COLO829 (cell line): ENCODE data around the gene NUP93.
"Not testable (repeated sequence)": the region's sequence is repeated elsewhere in the genome, so short reads cannot be mapped to it uniquely, and the experiment has no call there.

ENCODE experiments used
- DNase-seq: peaks from one replicate; pipeline ENCODE4 v3.0.0; 2012; ENCODE audit warnings: low spot score

The NUP93 gene

GRCh38 chr16:56709443-56710040 lies 20.4 kb upstream of the NUP93 start:
- no peak for DNase-seq

- no peak for DNase-seq
These were observed 19.7 kb upstream of the NUP93 start for GRCh38 chr16:56710181-56710737.

- no peak for DNase-seq
These were observed 18.1 kb upstream of the NUP93 start for GRCh38 chr16:56711862-56712261.

DNA sequence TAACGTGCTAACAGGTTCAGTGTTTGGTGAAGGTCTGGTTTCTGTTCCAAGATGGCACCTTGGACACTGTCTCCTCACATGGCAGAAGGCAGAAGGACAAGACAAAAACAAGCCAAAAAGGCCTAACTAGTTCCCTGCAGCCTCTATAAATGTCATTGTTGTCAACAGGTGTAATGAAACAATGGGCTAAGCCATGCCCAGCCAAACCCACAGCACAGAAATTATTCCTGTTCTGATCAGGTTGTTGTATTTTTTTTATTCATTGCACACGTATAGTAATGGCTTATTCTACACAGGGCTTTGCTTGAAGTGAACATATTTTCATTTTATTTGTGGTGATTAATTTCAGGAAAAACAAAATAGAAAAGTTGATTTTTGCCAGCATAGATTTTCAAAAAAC lies 16.1 kb upstream of the NUP93 start:
- DNase-seq = no peak

- DNase-seq = no peak
These were observed 14.8 kb upstream of the NUP93 start for GRCh38 chr16:56715126-56715525.

DNA sequence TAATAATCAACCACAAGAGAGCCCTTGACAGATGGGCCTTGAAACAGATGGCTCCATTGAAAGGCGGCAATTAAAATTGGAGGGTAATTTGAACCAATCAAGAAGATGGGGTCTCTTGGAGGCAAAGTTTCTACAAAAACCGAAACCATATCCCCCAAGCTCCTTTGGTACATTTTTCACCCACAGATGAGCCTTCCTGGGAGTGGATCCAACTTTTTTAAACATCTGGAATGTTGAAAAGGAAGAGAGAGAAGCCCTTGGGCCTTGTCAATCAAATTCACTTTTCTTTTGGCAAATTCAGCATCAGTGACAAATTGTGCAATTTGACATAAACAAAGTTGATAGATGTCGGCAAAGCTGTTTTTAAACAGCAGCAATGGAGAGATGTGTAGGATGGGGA lies 13.2 kb upstream of the NUP93 start:
- no peak for DNase-seq

DNA sequence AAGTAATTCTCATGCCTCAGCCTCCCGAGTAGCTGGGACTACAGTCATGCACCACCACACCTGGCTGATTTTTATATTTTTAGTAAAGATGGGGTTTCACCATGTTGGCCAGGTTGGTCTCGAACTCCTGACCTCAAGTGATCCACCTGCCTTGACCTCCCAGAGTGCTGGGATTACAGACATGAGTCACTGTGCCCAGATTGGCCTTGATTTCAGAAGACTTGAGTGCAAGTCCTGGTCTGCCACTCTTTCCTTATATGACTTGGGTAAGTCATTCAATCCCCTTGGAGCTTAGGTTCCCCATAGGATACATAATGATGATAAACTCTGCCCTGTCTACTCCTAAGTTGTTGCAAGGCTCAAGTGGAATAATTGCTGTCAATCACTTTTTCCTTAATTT lies 12.4 kb upstream of the NUP93 start:
- DNase-seq = not testable (repeated sequence)

DNA sequence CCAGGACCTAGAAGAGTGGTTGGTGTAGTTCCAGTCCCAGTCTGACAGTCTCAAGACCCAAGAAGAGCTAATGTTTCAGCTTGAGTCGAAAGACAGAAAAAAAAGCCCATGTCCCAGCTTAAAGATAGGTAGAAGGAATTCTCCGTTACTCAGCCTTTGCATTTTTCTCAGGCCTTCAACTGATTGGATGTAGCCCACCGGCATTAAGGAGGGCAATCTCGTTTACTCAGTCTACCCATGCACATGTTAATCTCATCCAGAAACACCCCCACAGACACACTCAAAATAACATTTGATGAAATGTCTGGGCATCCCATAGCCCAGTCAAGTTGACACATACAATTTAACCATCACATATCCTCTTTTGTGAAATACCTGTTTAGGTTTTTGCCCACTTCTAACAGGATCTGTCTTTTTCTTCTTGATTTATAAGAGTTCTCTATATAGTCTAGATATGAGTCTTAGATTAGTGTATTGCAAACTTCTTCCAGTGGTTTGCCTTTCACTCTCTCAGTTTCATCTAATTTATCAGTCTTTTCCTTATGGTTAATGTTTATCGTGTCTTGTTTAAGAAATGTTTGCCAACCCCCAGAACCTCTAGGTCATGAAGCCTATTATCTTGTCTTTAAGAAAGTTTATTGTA lies 7.6 kb upstream of the NUP93 start:
- DNase-seq = no peak

DNA sequence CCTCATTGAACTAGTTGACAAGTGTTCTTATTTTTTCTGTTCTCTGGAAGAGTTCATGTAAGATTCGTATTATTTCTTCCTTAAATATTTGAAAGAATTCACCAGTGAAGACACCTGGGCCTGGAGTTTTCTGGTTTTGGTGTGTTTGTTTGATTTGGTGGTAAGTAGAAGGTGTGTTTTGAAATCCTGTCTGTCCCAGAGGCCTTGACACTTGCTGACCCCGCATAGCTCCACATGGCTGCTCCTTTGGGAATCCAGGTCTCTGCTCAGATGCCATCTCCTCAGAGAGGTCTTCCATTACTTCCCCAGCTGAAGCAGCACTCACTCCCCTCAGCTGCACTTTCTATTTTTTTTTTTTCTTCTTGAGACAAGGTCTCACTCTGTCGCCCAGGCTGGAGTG lies 5.7 kb upstream of the NUP93 start:
- DNase-seq = no peak

GRCh38 chr16:56726283-56726682 lies 3.6 kb upstream of the NUP93 start:
- DNase-seq = no peak

DNA sequence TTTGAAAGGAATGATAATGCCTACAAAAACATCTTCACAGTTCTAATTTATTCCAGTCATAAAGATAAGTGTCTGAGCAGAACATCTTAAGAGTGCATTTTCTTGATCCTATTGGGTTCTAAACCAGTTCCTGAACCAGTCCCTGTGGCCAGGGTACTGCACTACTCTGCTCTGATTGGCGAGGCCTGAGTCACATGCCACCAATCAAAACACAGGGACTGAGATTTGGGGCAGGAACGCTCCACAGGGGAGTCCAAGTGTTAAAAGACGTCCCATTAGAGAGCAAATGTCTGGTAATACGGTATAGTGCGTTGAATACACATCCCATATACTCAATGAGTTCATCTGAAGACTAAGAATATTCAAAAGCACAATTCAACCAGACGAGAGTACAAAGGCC lies 3.0 kb upstream of the NUP93 start:
- no peak for DNase-seq

DNA sequence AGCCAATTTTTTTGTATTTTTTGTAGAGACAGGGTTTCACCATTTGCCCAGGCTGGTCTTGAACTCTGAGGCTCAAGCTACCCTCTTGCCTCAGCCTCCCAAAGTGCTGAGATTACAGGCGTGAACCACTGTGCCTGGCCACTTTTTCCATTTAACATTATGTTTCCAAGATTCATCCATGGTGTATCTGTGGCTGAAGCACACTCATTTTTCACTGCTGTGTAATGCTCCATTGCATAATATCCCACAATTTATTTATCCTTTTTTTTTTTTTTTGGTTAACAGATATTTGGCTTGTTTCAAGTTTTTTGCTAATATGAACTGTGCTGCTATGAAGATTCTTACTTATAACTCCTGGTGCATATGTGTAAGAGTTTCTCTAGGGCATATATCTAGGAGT lies 1.9 kb upstream of the NUP93 start:
- no peak for DNase-seq

DNA sequence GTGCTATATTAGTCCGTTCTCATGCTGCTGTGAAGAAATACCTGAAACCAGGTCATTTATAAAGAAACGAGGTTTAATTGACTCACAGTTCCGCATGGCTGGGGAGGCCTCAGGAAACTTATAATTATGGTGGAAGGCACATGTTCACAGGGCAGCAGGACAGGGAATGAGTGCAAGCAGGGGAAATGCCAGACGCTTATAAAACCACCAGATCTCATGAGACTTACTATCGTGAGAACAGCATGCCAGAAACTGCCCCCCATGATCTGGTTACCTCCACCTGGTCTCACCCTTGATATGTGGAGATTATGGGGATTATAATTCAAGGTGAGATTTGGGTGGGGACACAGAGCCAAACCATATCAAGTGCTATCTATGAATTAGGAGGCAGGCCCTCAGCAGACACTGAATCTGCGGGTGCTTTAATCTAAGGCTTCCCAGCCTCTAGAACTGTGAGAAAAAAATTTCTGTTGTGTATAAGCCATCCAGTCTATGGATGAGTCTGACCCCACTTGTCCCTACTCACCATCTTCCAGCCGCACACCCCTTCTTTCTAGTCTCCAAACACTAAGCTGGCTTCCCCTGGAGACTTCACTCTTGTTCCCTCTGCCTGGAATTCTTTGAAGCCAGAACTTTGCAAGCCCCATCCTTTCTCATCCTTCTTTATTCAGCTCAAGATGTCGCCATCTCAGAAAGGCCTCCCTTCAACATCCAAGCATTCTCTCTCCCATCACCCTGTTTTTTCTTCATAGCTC lies 772 bp upstream of the NUP93 start:
- DNase-seq = no peak

DNA sequence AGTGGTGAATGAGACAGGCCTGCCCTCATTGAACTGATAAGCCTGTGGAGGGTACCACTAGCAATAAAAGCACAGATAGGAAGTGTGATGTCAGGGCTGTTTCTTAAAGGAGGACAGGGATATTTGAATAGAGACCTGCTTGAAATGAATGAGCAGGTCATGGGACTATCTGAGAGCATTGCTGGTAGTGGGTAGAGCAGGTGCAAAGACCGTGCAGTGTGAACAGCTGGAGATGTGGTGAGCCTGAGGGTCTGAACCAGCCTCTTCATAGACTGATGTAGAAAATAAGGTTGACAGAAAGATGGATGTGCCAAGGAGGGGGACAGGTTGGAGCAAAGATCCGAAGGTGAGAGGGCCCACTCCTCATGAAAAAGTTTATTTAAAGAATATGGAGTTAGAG lies 2.4 kb downstream of the NUP93 start:
- no peak for DNase-seq

- DNase-seq = no peak
These were observed 2.9 kb downstream of the NUP93 start for GRCh38 chr16:56732832-56733231.

GRCh38 chr16:56734429-56734828 lies 4.5 kb downstream of the NUP93 start:
- DNase-seq = no peak

- DNase-seq = no peak
These were observed 6.5 kb downstream of the NUP93 start for GRCh38 chr16:56736476-56736875.

DNA sequence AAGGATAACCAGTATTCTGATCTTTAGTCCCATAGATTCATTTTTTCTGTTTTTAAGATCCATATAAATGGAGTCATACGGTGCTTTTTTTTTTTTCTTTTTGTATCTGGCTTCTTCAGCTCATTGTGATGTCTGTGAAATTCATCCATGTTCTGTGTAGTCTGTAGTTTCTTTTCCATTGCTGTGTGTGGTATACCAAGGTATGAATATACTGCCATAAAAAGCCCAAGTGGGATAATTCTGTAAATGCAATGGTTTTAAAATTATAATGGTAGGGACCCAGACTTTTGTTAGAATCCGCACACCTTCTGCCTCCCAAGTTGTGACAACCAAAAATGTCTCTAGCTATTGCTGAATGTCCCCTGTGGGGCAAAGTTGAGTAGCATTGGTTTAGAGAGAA lies 7.6 kb downstream of the NUP93 start:
- DNase-seq = no peak

DNA sequence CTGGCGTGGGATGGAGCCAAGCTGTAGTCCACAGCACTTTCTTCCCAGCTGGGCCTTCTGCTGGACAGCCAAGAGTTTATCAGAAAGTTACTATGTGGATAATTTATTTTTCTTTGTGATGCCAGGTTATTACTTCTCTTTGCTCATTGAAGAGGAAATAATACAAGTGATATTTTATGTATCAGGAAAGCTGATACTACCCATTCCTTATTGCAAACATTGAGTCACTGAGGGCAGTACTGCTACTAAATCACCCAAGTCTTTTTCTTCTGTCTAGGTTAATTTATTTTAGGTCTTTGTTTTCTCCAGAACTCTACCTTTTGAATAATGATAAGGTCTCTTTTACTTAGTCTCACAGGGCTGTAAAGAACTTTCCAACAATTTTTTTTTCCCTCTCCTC lies 8.3 kb downstream of the NUP93 start:
- no peak for DNase-seq

DNA sequence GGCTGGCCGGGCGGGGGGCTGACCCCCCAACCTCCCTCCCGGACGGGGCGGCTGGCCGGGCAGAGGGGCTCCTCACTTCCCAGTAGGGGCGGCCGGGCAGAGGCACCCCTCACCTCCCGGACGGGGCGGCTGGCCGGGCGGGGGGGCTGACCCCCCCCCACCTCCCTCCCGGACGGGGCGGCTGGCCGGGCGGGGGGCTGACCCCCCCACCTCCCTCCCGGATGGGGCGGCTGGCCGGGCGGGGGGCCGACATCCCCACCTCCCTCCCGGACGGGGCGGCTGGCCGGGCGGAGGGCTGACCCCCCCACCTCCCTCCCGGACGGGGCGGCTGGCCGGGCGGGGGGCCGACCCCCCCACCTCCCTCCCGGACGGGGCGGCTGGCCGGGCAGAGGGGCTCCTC lies 9.4 kb downstream of the NUP93 start:
- DNase-seq = not testable (repeated sequence)

DNA sequence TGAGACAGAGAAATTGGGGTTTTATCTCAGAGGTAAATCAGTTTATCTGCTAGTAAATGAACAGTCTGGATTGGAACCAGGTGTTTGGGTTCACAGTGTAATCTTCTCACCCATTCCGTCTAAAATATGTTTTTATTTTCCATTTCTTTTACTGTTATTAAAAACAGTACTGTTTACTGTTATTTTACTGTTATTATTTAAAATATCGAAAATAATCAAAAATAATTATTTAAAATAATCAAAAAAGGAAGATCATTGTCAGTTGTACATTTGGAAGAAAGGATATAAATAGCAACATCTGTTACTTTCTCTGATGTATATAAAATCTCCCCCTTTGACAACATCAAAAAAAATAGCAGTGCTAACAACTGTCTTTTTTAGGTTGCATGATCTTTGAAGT lies 11.5 kb downstream of the NUP93 start:
- no peak for DNase-seq

DNA sequence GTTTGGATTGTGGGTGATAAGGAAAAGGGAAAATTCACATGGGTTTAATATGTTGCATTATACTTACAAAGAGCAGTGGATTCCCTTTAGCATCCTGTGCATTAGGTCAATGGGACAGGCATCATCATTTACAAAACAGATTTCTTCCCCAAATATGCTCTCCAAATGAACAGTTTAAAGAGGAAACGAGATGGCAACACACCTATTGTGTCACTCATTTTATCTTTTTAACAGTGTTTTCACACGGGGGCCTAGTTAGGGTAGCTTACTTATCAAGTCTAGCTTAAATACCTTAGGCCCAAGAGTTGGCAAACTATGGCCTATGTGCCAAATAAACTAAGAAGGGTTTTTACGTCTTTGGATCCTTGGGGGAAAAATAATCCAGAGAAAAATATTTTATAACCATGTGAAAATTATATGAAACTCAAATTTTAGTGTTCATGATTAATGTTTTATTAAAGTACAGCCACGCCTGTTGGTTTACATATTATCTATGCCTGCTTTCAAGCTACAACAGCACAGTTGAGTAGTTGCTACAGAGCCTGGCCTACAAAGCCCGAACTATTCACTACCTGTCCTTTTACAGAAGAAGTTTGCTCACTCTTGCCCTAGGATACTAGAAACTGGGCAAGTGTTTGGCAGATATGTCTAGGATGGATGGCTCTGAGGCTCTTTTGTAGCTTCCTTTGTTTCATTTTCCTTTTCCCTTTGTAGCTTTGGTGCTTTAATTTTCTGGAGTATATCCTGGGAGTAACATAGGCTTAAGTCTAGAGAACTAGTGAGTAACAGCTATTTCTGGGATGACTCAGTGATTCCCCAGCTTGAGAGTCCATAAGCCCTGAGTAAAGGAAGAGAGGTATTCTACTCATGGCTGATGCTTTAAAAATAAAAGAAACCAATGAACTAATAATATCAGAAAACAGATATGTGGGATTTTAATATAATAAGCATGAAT lies 12.4 kb downstream of the NUP93 start:
- no peak for DNase-seq
